Left lung (tissue), 10 donors: ENCODE measurements around the gene SSRP1. TPM values are rescaled to one million over a fixed set of nuclear protein-coding genes. Genes with fewer than 3 reads are reported as not detected.

ENCODE experiments used
- ATAC-seq: fragments of 200-7000 bp; cut with Tn5 transposase; one replicate; pipeline ENCODE4 v1.9.1; 2020; ENCODE audit warnings: moderate library complexity
- DNase-seq, 4 donors: peaks; one replicate each; pipeline ENCODE4 v3.0.0-alpha.2; 2013 to 2020
- H3K27ac ChIP-seq, 2 donors: fragments of 200-600 bp; sonication (generic) in 1 of 2; one replicate each; pipeline versions ENCODE4 v1.5.0 to v1.8.0; 2020 to 2021
- H3K27me3 ChIP-seq, 2 donors: fragments of 200-600 bp; sonication (generic) in 1 of 2; one replicate each; pipeline versions ENCODE4 v1.5.0 to v1.8.0; 2020 to 2021
- H3K36me3 ChIP-seq, 2 donors: fragments of 200-600 bp; sonication (generic) in 1 of 2; one replicate each; pipeline versions ENCODE4 v1.5.0 to v1.8.0; 2020 to 2021
- H3K4me1 ChIP-seq, 2 donors: fragments of 200-600 bp; one replicate each; pipeline ENCODE4 v1.8.0; 2021
- H3K4me3 ChIP-seq, 2 donors: fragments of 200-600 bp; sonication (generic) in 1 of 2; one replicate each; pipeline versions ENCODE4 v1.5.0 to v1.8.0; 2020 to 2021; ENCODE audit warnings: mild to moderate bottlenecking in 1 of 2
- H3K9me3 ChIP-seq, 2 donors: fragments of 200-600 bp; sonication (generic) in 1 of 2; one replicate each; pipeline versions ENCODE4 v1.5.0 to v1.8.0; 2020 to 2021
- CTCF ChIP-seq, 2 donors: fragments of 200-600 bp; sonication (generic) in 1 of 2; IDR thresholded peaks; one replicate each; pipeline versions ENCODE4 v1.5.0 to v1.8.0; 2021; ENCODE audit warnings: antibody characterized with exemption in 2 of 2
- intact Hi-C, 2 donors: fragments of 100-400 bp; cut with DNase I; formaldehyde crosslinking; loops; one replicate each; pipeline versions ENCODE4 v1.11.2 to v1.14.2; 2022
- polyA plus RNA-seq, 6 donors: library from polyadenylated mRNA; unstranded; fragments of 120-200 nt; gene quantifications; one replicate each; pipeline ENCODE4 v1.2.1, GENCODE V29; 2013; ENCODE audit not compliant: insufficient read length in 6 of 6
- total RNA-seq, 2 donors: library from RNA; stranded (reverse); fragmentation: NEBNext Ultra II Directional; extraction: Animal tissue kit (Norgen Biotek cat#: 25700); gene quantifications; one replicate each; pipeline ENCODE4 v1.2.1, GENCODE V29; 2021
- donor health status: DM: no; HTN: yes; CAD: no.
- donor health status: DM: no; HTN: no; CAD: no.

Gene SSRP1
- total and polyA plus RNA-seq, 8 donors = 57.3 to 208 (median 179) TPM

GRCh38 chr11:57313788-57314135 is 21.9 kb downstream of the SSRP1 start:
- no peak for TF ChIP-seq CTCF (IDR thresholded peaks at IDR 0.05)
- H3K36me3 ChIP-seq = peaks cover 0 to 70% of the 10 kb centered on the region in 2 donors
- DNase-seq = no peak
- no peak for ATAC-seq
- H3K9me3 ChIP-seq = no peaks in the 10 kb centered on the region
- intact Hi-C loops = no loop called here
- H3K27me3 ChIP-seq = peaks cover 0 to 5% of the 10 kb centered on the region in 2 donors
- no peak overlapping the region for H3K4me3 ChIP-seq
- peak overlapping the region in 1 of 2 donors; percentile 13 for H3K27ac ChIP-seq
- H3K4me1 ChIP-seq = peaks cover 45 to 70% of the 10 kb centered on the region in 2 donors

- Histone ChIP-seq H3K27ac (peak overlapping the region in 1 of 2 donors; percentile 13), H3K9me3 (no peaks in the 10 kb centered on the region), H3K27me3 (peaks cover 0 to 5% of the 10 kb centered on the region in 2 donors), H3K4me3 (no peak overlapping the region), H3K36me3 (peaks cover 0 to 70% of the 10 kb centered on the region in 2 donors), H3K4me1 (peaks cover 41 to 70% of the 10 kb centered on the region in 2 donors)
- DNase-seq = peak in 2 of 4 donors; percentile 30 to 72
- no peak for TF ChIP-seq CTCF (IDR thresholded peaks at IDR 0.05)
- intact Hi-C loops = no loop called here
- ATAC-seq = no peak
Measured at GRCh38 chr11:57313071-57313787, 22.5 kb downstream of the SSRP1 start.

- Histone ChIP-seq H3K27ac (peak overlapping the region; percentile 81 to 83), H3K4me1 (peaks cover 36 to 68% of the 10 kb centered on the region in 2 donors), H3K36me3 (peaks cover 0 to 72% of the 10 kb centered on the region in 2 donors), H3K27me3 (peaks cover 0 to 5% of the 10 kb centered on the region in 2 donors), H3K4me3 (no peak overlapping the region), H3K9me3 (no peaks in the 10 kb centered on the region)
- TF ChIP-seq CTCF (IDR thresholded peaks at IDR 0.05) = no peak
- DNase-seq (peak in 2 of 4 donors; percentile 35 to 67), ATAC-seq (no peak)
- intact Hi-C loops = no loop called here
Measured at GRCh38 chr11:57312511-57313021, 23.1 kb downstream of the SSRP1 start.

- TF ChIP-seq CTCF (IDR thresholded peaks at IDR 0.05) = no peak
- DNase-seq = peak in 3 of 4 donors; percentile 91 to 94 (median 94)
Measured at GRCh38 chr11:57311109-57311936, 24.4 kb downstream of the SSRP1 start.

More at GRCh38 chr11:57311109-57311936, 24.4 kb downstream of the SSRP1 start:
- no peaks in the 10 kb centered on the region for H3K9me3 ChIP-seq
- peak overlapping the region; percentile 81 to 83 for H3K27ac ChIP-seq
- H3K4me3 ChIP-seq = peak overlapping the region; percentile 20 to 48
- intact Hi-C loops = no loop called here
- ATAC-seq = peak; percentile 94
- H3K27me3 ChIP-seq = peaks cover 0 to 5% of the 10 kb centered on the region in 2 donors
- H3K4me1 ChIP-seq = peaks cover 35 to 74% of the 10 kb centered on the region in 2 donors
- H3K36me3 ChIP-seq = peaks cover 0 to 60% of the 10 kb centered on the region in 2 donors
